Left kidney (tissue), 8 donors: Measurements from ENCODE around the gene TMEM203. TPM values are rescaled to one million over a fixed set of nuclear protein-coding genes. Genes with fewer than 3 reads are reported as not detected.

Source experiments
- DNase-seq: peaks from one replicate; pipeline ENCODE4 v3.0.0-alpha.2; 2013
- long read RNA-seq, 8 donors: transcript quantifications; one replicate each; lab custom pipeline, GENCODE V29; 2026
- polyA plus RNA-seq: library from polyadenylated mRNA; unstranded; fragments of 120-200 nt; gene quantifications from one replicate; pipeline ENCODE4 v1.2.1, GENCODE V29; 2013; ENCODE audit not compliant: insufficient read length

The TMEM203 gene, protein sequence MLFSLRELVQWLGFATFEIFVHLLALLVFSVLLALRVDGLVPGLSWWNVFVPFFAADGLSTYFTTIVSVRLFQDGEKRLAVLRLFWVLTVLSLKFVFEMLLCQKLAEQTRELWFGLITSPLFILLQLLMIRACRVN
- 39.0 TPM for polyA plus RNA-seq
- long read RNA-seq, donor 1, transcript TMEM203-201 (1 exons, 1,557 nt), result major isoform, 66 of 66 reads
- long read RNA-seq, donor 1, partial matches to known transcripts, result 0 of 66 reads
- long read RNA-seq, donor 1, other reads (novel, unspliced or antisense), result 0 of 66 reads
- long read RNA-seq, donor 2, transcript TMEM203-201 (1 exons, 1,557 nt), result major isoform, 54 of 54 reads
- long read RNA-seq, donor 2, partial matches to known transcripts, result 0 of 54 reads
- long read RNA-seq, donor 2, other reads (novel, unspliced or antisense), result 0 of 54 reads
- long read RNA-seq, donor 3, transcript TMEM203-201 (1 exons, 1,557 nt), result major isoform, 34 of 34 reads
- long read RNA-seq, donor 3, partial matches to known transcripts, result 0 of 34 reads
- long read RNA-seq, donor 3, other reads (novel, unspliced or antisense), result 0 of 34 reads
- long read RNA-seq, donor 4, transcript TMEM203-201 (1 exons, 1,557 nt), result major isoform, 10 of 10 reads
- long read RNA-seq, donor 4, partial matches to known transcripts, result 0 of 10 reads
- long read RNA-seq, donor 4, other reads (novel, unspliced or antisense), result 0 of 10 reads
- long read RNA-seq, donor 5, transcript TMEM203-201 (1 exons, 1,557 nt), result major isoform, 77 of 77 reads
- long read RNA-seq, donor 5, partial matches to known transcripts, result 0 of 77 reads
- long read RNA-seq, donor 5, other reads (novel, unspliced or antisense), result 0 of 77 reads
- long read RNA-seq, donor 6, transcript TMEM203-201 (1 exons, 1,557 nt), result major isoform, 46 of 46 reads
- long read RNA-seq, donor 6, partial matches to known transcripts, result 0 of 46 reads
- long read RNA-seq, donor 6, other reads (novel, unspliced or antisense), result 0 of 46 reads
- long read RNA-seq, donor 7, transcript TMEM203-201 (1 exons, 1,557 nt), result major isoform, 65 of 65 reads
- long read RNA-seq, donor 7, partial matches to known transcripts, result 0 of 65 reads
- long read RNA-seq, donor 7, other reads (novel, unspliced or antisense), result 0 of 65 reads
- long read RNA-seq, donor 8, transcript TMEM203-201 (1 exons, 1,557 nt), result major isoform, 18 of 18 reads
- long read RNA-seq, donor 8, partial matches to known transcripts, result 0 of 18 reads
- long read RNA-seq, donor 8, other reads (novel, unspliced or antisense), result 0 of 18 reads

DNA sequence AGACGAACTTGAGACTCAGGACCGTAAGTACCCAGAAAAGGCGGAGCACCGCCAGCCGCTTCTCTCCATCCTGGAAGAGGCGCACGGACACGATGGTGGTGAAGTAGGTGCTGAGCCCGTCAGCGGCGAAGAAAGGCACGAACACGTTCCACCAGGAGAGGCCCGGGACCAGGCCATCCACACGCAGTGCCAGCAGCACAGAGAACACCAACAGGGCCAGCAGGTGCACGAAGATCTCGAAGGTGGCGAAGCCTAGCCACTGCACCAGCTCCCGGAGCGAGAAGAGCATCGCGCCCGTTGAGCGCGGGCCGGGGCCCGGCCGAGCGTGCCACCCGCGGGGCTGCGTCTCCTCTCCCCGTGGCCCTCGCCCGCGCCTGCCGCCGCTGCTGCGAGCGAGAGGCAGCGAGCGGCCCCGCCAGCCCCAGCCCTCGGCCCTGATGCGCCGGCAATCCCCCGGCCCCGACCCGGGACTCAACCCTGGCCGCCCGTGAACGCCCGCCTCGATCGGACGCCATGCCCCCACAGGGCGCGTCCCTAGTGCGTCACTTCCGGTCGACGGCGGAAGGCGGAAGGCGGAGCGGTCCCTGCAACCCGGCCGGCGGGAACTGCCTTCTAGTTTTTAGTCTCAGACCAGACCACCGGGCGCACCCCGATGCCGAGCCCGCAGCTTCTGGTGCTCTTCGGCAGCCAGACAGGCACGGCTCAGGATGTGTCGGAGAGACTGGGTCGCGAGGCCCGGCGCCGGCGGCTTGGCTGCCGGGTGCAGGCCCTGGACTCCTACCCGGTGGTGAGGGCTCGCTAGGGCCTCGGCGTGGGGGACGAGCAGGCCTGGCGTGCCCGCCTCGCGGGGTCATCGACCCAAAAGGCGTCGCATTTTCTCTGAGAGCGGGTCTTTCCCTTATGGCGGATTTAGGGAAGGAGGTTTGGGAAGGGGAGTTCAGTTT lies at the start of gene TMEM203, which contains the start of gene NDOR1:
Gene TMEM203 (minus strand): TSS at position 523 of the 944 bp plus-strand sequence. CDS start 234 bp downstream, at position 289.
Gene NDOR1 (plus strand): TSS at position 575 of the 944 bp plus-strand sequence. CDS start 78 bp downstream, at position 653.
- peak; percentile 88 for DNase-seq

DNA sequence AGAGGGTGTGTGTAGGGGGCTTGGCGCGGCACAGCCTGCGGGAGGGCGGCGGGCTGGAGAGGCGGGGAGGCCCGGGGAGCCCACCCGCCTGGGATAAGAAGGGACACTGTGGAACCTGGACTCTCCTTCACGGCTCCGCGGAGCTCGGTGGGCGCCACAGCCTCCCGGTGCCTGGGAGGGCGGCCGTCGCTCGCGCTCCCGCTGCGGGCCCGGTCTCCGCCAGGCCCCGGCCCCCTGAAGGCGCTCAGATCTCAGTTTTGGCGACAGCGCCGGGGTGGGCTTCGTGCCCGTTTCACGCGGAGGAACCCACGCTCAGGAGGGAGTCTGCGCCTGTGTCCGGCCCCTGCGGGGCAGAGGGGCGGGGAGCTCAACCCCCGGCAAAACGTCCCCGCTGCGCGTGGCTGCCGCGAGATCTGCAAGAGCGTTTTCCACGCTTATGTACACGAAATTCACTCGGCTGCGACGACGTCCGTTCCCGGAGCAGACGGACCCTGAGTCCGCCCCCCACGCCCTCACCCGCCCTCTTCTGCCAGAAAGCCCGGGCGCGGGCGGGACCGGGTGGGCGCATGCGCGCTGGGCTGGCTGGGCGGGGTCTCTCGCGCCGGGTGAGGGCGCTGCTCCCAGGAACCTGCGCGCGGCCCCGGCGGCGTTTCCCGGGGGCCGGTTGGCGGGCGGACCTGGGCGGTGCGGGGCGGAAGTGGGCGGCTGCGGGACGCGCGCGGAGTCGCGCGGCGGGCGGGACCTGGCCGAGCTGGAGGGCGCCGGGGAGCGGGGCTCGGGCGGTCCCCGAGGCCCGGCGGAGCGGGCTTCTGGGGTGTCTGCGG lies 49.4 kb upstream of the TMEM203 start, which contains the start of gene NELFB:
Gene NELFB (plus strand): TSS at position 704 of the 824 bp plus-strand sequence.
- DNase-seq, result peak; percentile 91

DNA sequence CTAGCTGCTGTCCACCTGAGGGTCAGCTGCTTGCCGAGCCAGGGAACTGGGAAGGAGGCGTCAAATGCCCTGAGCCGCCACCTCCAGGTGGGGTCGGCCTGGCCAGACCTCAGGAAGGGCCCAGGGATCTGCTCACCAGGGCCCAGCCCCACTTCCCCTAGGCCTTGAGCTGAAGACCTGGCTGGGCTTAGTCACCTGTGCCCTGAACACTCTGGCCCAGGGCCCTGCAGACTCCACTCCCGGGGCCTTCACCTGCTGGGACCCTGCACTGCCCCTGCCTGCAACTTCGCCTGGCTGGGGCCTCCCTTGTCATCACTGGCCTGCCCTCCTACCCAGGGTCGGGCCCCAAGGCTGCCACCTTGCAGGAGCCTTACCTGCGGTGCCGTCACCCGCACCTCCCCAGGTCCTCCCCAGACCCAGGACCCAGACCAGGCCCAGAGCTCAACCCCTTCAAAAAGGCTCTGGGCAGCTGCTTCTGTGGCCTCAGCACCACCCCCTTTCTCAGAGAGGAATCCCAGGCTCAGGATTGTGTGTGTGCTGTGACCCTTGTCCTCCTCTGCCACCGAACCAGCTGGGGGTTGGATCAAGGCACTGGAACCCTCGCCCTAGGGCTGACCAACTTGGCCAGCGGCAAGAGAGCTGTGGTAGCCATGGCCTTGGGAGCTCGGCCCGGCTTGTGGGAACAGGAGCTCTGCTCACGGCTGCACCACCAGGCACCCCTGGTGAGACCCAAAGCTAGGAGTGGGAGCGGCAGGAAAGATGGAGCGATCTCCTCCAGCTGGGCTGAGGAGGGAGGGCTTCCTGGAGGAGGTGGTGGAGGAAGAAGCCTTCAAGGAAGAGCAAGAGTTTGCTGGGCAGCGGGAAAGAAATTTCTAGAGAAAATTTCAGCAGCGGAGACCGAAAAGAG lies 48.5 kb upstream of the TMEM203 start:
- DNase-seq, result no peak

DNA sequence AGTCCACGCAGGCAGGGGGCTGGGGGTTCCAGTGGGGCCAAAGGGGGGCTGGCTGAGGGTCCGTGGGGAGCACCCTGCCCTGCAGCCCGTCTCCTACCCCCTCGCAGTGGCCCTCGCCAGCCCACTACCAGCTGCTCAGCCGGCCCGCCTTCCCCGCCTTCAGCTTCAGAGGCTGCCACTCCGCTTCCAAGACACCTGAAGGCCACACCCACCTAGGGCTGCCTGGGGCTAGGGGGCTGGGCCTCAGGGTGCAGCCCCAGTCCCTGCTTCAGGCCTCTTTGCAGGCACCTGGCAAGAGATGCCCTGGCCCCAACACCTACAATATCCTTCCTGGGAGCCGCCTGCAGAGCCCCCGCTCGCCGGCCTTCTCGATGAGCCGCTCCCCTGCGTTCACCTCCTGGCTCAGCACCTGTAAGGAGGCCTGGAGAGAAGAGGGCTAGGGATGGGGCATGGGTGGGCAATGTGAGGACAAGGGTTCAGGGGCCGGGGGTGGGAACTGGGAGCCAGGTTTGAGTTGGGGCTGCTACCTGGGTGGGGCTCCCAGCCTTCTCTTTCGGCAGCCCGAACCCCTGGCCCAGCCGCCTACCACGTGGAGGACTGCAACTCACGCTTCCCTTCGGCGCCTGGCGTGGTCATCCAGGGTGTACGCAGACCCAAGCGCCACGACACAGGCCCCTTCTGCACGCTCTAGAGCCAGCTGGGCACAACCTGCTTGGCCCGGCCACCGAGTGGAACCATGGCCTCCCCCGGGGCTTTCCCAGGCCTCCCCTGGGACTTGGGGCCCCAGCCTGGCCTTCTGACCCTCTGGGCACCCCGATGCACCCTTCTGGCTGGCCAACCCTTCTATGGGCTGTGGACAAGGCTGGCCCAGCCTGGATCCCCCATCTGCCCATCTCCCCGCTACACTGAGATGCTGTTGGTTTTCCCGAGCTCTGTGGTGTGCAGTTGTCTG lies 47.4 kb upstream of the TMEM203 start:
- no peak for DNase-seq

DNA sequence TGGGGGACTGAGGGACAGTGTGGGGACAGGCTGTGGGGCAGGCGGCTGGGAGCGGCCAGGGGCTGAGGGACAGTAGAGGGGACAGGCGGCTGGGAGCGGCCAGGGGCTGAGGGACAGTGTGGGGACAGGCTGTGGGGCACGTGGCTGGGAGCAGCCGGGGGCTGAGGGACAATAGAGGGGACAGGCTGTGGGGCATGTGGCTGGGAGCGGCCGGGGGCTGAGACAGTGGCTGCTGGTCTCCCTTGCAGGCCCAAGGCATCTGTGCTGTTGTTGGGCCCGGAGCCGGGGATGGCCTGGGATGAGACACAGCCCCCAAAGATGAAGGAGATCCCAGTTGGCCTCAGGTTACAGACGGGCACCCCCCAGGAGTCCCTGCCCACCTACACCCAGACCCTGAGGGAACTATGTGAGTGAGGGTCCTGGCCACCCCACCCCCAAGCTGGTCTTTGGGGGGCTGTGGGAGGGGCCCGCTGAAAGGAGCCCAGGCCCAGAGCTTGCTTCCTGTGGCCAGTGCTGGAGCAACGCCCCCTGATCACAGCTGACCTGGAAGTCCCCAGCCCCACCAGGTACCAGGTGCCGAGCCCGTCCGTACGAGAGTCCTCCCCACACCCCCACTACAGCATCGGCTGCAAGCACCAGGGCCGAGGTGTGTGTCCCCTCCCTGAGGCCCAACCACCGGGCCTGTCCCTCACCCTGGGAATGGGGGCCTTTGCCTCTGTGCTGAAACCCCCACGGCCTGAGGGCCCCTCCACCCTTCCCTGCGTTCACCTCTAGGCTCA lies 46.2 kb upstream of the TMEM203 start:
- DNase-seq, result no peak

DNA sequence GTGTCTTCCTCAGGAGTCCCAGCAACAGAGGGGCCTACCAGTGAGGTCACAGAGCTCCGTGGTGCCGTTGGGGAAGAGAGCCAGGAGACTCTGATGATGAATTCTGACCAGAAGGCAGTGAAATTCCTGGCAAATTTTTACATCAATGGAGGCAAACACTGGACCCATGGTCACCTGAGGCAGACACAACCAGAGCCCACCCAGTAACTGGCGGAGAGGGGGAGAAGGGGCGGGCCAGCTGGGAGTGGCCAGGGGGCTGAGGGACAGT lies 45.7 kb upstream of the TMEM203 start, which contains the start of gene STPG3:
Gene STPG3 (plus strand): TSS at position 93 of the 268 bp plus-strand sequence. CDS start 1 bp downstream, at position 94.
- no peak for DNase-seq

DNA sequence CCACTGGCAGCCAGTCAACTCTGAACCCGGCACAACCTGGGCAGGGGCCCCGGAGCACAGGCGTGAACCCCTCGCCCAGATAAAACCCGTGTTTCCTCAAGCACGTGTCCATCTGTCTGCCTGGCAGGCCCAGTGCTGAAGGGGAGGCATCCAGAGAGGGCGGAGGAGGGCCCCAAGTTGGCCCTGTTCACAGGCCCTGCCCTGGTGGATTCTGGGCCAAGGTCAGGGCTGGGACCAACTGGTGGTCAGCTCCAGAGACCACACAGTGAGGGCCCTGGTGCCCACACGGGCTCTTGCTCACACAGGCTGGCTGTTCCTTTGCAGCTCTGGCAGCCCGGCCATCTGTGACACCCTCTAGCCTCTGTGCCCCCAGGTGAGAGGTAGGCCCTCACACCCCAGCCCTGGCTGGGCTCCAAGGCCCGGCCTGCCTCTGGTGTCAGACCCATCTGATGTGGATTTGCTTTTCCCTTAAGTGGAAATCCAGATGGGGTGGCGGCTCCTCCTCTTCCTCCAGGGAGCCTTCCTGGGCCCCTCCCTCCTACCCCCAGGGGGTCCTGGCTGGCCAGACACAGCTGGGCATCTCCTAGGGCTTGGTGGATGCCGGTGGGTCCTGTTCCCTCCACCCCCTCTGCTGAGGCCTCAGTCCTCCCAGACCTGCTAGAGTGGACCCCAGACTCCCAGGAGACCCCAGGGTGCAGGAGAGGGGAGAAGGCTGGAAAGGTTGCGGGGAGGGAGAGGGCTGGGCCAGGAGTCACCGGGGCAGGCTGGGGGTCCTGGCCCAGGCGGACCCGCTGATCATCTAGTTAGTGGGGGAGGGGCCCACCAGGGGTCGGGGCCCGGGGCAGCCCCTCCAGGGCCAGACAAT lies 45.1 kb upstream of the TMEM203 start:
- DNase-seq, result no peak

DNA sequence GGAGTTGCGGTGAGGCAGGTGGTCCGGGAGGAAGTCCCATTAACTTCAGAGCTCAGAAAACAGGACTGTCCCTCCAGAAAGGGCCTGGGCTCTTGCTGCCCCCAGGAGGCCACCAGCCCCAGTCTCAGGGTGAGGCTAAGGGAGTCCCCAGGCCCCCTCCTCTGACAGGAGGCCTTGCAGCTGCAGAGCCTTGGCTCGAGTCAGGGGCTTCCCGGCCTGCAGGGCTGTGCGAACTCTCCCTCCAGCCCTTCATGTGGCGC lies 42.4 kb upstream of the TMEM203 start:
- no peak for DNase-seq

DNA sequence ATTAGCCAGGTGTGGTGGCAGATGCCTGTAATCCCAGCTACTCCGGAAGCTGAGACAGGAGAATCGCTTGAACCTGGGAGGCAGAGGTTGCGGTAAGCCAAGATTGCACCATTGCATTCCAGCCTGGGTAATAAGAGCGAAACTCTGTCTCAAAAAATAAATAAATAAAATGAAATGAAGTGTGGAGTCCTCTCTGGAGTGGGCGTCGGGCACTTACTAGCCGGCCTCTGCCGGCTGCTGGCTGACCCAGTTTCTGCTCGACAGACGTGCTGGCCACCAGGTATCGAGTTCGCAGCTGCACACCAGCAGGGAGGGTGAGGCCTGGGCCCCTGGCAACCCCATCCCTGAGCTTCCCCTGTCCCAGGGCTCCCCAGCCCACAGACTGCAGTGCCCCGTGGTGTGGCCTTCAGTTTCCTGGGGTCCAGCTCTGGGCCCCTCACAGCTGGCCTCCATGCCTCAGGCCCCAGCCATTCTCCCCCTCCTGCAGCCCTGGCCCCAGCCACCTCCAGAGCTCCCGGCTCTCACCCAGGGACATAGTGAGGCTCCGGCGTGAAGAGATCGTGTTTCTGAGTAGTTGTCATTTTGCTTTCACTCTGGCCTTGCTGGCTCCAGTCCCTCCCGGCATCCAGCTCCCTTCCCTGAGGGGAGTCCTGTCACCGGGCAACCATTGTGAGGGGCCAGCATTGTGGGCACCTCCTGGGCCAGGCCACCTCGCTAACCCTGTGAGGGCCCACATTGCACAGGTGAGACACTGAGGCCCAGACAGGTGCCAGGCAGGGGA lies 41.9 kb upstream of the TMEM203 start:
- DNase-seq, result no peak

DNA sequence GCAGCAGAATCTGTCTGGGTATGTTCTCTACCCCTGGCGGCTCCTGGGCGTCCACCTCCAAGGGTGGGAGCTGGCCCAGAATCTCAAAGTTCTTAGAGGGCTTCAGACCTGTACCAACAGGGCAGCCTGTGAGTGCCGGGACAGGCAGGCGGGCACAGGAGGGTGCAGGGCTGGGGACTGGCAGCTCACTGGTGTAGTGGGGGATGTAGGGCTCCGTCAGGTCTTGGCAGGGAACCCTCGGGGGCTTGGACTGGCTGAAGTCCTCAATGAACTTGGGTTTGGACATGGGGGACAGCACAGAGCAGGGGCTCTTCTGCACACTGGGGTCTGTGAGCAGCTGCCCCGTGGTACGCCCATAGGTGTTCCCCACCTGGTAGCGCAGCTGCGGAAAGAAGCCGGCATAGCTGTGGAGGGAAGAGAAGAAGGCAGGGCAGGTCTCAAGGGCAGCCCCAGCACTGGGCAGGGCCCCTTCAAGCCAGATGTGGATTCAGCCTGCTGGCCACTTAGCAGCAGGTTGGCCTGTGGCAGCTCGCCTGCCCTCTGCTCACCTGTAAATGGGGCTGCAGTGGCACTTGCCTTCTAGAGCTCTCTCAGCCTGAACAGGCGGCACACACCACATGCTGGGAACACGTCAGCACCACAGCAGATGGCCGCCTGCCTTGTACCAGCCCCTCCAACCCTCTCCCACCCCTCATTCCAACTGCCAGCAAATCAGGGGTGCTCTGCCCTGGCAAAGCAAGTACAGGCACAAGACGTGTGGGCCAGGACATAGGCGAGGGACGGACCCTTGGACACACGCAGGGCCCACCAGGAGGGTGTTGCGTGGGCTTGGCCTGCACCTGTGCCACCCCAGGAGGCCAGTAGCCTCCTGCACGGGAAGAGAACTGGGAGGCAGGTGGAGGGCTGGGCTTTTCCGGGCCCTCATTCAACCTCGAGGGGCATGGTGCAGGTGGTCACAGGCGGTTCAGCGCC lies 40.3 kb upstream of the TMEM203 start:
- DNase-seq, result no peak

DNA sequence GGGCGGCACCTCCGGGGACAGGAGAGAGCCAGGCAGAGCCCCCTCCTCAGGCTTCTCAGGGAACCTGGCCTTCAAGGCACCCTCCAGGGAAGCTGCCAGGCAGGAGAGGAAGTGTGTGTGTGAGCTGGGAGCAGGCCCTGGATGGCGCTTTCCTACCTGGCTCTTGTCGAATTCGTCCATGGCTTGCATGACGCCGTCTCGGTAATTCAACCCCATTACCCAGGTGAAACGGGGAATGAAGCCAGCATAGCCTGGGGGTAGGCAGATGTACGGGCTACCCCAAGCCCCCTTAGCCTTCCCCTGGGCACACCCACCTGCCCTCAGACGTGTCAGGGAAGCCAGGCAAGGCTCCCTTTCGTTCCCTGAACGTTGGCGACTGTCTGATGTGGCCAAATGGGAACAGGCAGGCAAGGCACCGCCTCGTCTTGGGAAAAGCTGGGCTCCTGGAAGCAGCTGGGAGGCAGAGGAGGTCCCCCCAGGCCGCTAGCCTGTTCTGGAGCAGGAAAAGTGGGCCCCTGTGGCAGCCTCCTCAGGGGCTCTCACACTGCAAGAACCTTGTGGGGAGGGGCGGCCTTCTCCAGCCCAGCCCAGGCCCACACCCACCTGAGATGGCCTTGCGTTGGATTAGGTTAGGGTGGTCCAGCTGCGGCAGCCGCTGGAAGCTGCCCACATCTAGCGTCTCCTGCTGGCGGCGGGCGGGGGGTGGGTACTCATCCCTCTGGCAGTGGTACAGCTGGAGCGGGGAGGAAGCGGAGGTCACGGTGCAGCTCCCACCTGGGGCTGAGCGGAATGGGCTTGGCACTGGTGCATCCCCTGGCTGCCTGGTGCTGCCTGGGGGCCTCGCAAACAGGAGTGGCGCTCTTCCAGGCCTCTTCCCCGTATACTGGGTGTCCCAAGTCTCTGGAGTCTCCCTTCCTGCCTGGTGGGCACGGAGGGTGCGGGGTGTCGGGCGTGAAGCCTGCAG lies 39.3 kb upstream of the TMEM203 start:
- DNase-seq, result no peak

DNA sequence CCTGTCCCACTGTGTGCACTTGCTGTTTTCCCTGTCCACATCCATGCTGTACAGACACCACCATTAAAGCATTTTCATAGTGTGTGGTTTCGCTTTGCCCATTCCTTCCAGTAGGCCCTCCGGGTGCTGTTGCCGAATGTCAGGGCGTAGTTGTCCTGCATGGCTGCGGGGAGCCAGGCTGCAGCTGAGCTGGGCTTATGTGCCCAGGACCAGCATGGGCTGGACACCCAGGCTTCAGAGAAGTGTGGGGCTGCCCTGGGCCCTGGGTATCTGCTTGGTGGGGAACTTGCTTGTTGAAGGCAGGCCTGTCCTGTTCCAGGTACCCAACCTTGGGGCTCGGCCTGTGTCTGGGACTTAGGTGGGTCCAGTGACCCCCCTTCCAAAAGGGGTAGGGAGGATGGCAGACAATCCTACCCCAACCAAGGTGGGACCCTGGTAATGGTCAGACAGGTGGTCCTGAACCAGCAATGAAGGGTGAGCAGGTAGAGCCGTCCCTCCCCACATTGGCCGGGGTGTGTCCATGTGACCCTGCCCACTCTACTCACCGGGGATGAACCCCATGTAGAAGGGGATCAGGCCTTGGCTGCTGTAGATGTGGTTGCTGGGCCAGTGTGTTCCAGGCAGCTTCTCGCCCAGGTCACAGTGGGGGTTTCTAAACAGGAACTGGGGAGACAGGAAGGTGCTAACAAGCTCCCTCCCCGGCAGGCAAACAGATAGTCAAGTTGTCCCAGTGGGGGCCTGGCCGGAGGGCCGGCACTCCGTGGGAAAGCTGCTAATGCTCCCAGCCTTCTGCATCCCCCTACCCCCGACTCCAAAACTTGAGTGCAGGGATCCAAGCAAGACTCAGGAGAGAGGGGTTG lies 38.4 kb upstream of the TMEM203 start:
- DNase-seq, result no peak
